A673 (cell line): ENCODE results near the gene F8. TPM values are rescaled to one million over a fixed set of nuclear protein-coding genes. Genes with fewer than 3 reads are reported as not detected.
"Not testable (repeated sequence)": the region's sequence is repeated elsewhere in the genome, so short reads cannot be mapped to it uniquely, and the experiment has no call there.

Experiments used
- BruUV-seq: library from RNA; stranded (reverse); fragments of 400-500 nt; replicated peaks from 2 replicates; lab custom pipeline; 2021; lab: Mats Ljungman, UMichigan
- CTCF ChIA-PET: fragments of 300-600 bp; sonication (Branson Sonifier 250); formaldehyde crosslinking; loops from one replicate; lab custom pipeline; 2022; ENCODE audit warnings: antibody characterized with exemption; lab: Charles Lee
- POLR2A ChIA-PET: fragments of 300-600 bp; sonication (Branson Sonifier 250); formaldehyde crosslinking; loops from one replicate; lab custom pipeline; 2022; ENCODE audit warnings: antibody characterized with exemption; ENCODE audit not compliant: low non-redundant PET; lab: Charles Lee
- DNase-seq: peaks from one replicate; pipeline ENCODE4 v3.0.0-alpha.2; 2015; ENCODE audit warnings: low spot score
- H3K27ac ChIP-seq: fragments of 200-600 bp; sonication (generic); 2 replicates; pipeline ENCODE4 v1.5.1; 2016; ENCODE audit warnings: mixed run types, low read depth, mild to moderate bottlenecking, mixed read lengths, antibody characterized with exemption, low read length; ENCODE audit not compliant: poor library complexity, severe bottlenecking
- H3K27me3 ChIP-seq: fragments of 200-600 bp; sonication (generic); replicated peaks from 2 replicates; pipeline ENCODE4 v1.6.1; 2017; ENCODE audit warnings: mixed run types, low read depth, mild to moderate bottlenecking, mixed read lengths, antibody characterized with exemption, low read length; ENCODE audit not compliant: insufficient read depth, poor library complexity
- H3K36me3 ChIP-seq: fragments of 200-600 bp; sonication (generic); 2 replicates; pipeline ENCODE4 v1.6.1; 2016; ENCODE audit warnings: mixed run types, mild to moderate bottlenecking, mixed read lengths, antibody characterized with exemption, low read length; ENCODE audit not compliant: insufficient read depth, poor library complexity, severe bottlenecking
- H3K4me1 ChIP-seq: fragments of 200-600 bp; sonication (generic); 2 replicates; pipeline ENCODE4 v1.6.1; 2017; ENCODE audit warnings: mixed run types, mild to moderate bottlenecking, mixed read lengths, antibody characterized with exemption, low read length; ENCODE audit not compliant: insufficient read depth, poor library complexity, severe bottlenecking
- H3K4me3 ChIP-seq: fragments of 200-600 bp; sonication (generic); 2 replicates; pipeline ENCODE4 v1.5.1; 2016; ENCODE audit warnings: low read depth, mixed run types, mild to moderate bottlenecking, mixed read lengths, low read length; ENCODE audit not compliant: poor library complexity, severe bottlenecking
- H3K9me3 ChIP-seq: fragments of 200-600 bp; sonication (generic); 2 replicates; pipeline ENCODE4 v1.6.1; 2016; ENCODE audit warnings: mixed run types, low read depth, mild to moderate bottlenecking, mixed read lengths, antibody characterized with exemption, low read length; ENCODE audit not compliant: poor library complexity, severe bottlenecking
- CTCF ChIP-seq: fragments of 300-800, 200-600 bp; sonication (generic); conservative IDR thresholded peaks from 2 replicates; pipeline ENCODE4 v1.5.1; 2017; ENCODE audit warnings: low read depth, mild to moderate bottlenecking, antibody characterized with exemption, low read length, moderate library complexity, mixed read lengths
- EZH2 ChIP-seq: fragments of 200-600 bp; sonication (generic); IDR thresholded peaks from 2 replicates; pipeline ENCODE4 v1.6.1; 2017; ENCODE audit warnings: borderline replicate concordance, low read depth, mild to moderate bottlenecking, mixed read lengths, antibody characterized with exemption, low read length; ENCODE audit not compliant: poor library complexity, severe bottlenecking
- intact Hi-C: fragments of 100-400 bp; cut with micrococcal nuclease; formaldehyde crosslinking; loops from one replicate; pipeline ENCODE4 v1.10.0; 2022; ENCODE audit not compliant: unreplicated experiment
- total RNA-seq: library from RNA; stranded (reverse); gene quantifications from 2 replicates; pipeline ENCODE4 v1.2.3, GENCODE V29; 2021

The F8 gene
- total RNA-seq, 1 experiment from 2014 or later, result 1.1 TPM

- CTCF ChIA-PET, BruUV-seq, intact Hi-C loops: not testable (repeated sequence)
These were observed 138.5 kb downstream of the F8 start for GRCh38 chrX:154884069-154884468.

GRCh38 chrX:154873329-154873728 lies 149.2 kb downstream of the F8 start:
- H3K27ac ChIP-seq, result no peak overlapping the region
- POLR2A ChIA-PET, result no interaction called here
- H3K4me1 ChIP-seq, result no peaks in the 10 kb centered on the region
- no peaks in the 10 kb centered on the region for H3K27me3 ChIP-seq
- H3K4me3 ChIP-seq, result no peak overlapping the region
- CTCF ChIA-PET, result no interaction called here
- intact Hi-C loops, result no loop called here
- H3K9me3 ChIP-seq, result no peaks in the 10 kb centered on the region
- DNase-seq, result no peak
- TF ChIP-seq EZH2, result no peak
- no peak for TF ChIP-seq CTCF
- BruUV-seq, result no TSS peak
- H3K36me3 ChIP-seq, result no peaks in the 10 kb centered on the region

More at GRCh38 chrX:154884069-154884468, 138.5 kb downstream of the F8 start:
- H3K27ac ChIP-seq, H3K9me3 ChIP-seq, H3K36me3 ChIP-seq, H3K27me3 ChIP-seq, H3K4me1 ChIP-seq, DNase-seq, POLR2A ChIA-PET, H3K4me3 ChIP-seq: not testable (repeated sequence)

- H3K4me1 ChIP-seq, POLR2A ChIA-PET, H3K27me3 ChIP-seq, intact Hi-C loops, BruUV-seq, H3K4me3 ChIP-seq, H3K9me3 ChIP-seq, CTCF ChIA-PET, H3K36me3 ChIP-seq, H3K27ac ChIP-seq, DNase-seq: not testable (repeated sequence)
These were observed 154.0 kb downstream of the F8 start for GRCh38 chrX:154868522-154868921.

GRCh38 chrX:154855256-154855655 lies 167.3 kb downstream of the F8 start:
- CTCF ChIA-PET, result no interaction called here
- TF ChIP-seq EZH2 (no peak), CTCF (no peak)
- no peaks in the 10 kb centered on the region for H3K9me3 ChIP-seq
- H3K36me3 ChIP-seq, result no peaks in the 10 kb centered on the region
- no peak for DNase-seq
- no peak overlapping the region for H3K4me3 ChIP-seq
- POLR2A ChIA-PET, result no interaction called here
- intact Hi-C loops, result no loop called here
- no peak overlapping the region for H3K27ac ChIP-seq
- no peaks in the 10 kb centered on the region for H3K27me3 ChIP-seq
- no TSS peak for BruUV-seq
- no peaks in the 10 kb centered on the region for H3K4me1 ChIP-seq
